Activated CD4-positive, alpha-beta T cell treated with anti-CD3 and anti-CD28 coated beads, Interleukin-2, amount 50 U/mL, for 48 hours (primary cell): ENCODE measurements around the gene SNED1.
"Not testable (repeated sequence)": the region's sequence is repeated elsewhere in the genome, so short reads cannot be mapped to it uniquely, and the experiment has no call there.

ENCODE experiments used
- DNase-seq, 2 experiments: peaks; one replicate each; pipeline ENCODE4 v3.0.0-alpha.2; 2020

Gene SNED1

GRCh38 chr2:241088376-241088775, 90.0 kb downstream of the SNED1 start:
- no peak for DNase-seq

GRCh38 chr2:241088791-241089732, 90.6 kb downstream of the SNED1 start:
- DNase-seq, result no peak

DNA sequence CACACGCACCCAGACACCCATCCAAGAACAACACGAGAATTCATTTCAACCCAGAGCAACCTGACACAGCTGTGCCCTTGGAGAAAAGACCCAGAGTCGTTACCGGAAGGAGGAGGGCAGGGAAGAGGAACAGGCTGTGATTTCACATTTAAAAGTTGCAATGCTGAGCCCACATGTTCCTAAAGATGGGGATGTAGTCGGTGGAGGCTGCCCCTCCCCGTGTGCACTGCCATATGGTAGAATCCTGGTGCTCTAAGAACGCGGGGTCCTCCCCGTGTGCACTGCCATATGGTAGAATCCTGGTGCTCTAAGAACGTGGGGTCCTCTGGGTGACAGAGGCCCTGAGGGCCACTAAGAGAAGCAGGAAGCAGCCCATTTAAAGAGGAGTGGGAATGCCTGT, 92.8 kb downstream of the SNED1 start:
- DNase-seq, result no peak

- no peak for DNase-seq
These were observed 93.5 kb downstream of the SNED1 start for GRCh38 chr2:241091734-241092445.

- no peak for DNase-seq
These were observed 94.3 kb downstream of the SNED1 start for GRCh38 chr2:241092677-241093076.

GRCh38 chr2:241093133-241093781, 94.8 kb downstream of the SNED1 start:
- DNase-seq, result not testable (repeated sequence)

DNA sequence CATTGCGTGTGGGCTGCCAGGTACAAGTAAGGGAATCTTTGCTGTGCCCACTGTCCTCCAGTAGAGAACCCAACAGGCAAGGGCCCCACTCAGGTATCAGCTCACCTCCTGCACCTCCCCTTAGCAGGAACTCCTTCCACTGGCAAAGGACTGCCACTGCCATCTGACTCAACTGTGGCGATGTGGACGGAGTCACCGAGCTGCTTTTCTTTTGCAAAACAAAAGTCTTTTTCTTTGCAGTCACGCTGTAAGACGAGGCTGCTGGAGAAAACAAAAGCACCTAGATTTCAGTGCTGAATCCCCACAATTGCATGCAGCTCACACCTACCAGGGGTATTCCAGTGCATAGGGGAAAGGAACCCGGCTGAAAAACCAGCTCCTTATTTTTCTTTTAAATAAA, 95.8 kb downstream of the SNED1 start:
- DNase-seq, result no peak

DNA sequence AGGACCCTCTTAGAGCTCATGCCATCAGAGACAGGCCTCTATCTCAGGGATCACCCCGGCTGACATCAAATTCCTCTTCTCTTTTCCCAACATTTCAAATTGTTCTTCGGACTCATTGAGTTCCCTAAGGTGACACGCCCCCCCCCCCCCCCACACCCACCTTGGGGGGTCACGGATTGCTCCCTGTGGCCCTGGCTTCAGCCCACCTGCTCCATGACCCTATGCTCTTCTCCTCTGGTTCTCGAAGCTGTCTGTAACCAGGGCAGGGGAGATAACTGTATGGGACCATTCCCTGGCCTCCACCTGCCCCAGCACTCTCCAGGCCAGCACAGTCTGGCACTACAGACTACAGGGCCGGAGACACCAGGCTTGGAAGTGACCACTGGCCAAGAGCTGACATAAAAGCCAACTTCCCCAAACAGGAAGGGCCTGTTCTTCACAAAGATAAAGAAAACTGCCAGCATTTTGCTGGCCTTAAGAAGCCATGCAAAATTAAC, 96.6 kb downstream of the SNED1 start:
- DNase-seq, result no peak

DNA sequence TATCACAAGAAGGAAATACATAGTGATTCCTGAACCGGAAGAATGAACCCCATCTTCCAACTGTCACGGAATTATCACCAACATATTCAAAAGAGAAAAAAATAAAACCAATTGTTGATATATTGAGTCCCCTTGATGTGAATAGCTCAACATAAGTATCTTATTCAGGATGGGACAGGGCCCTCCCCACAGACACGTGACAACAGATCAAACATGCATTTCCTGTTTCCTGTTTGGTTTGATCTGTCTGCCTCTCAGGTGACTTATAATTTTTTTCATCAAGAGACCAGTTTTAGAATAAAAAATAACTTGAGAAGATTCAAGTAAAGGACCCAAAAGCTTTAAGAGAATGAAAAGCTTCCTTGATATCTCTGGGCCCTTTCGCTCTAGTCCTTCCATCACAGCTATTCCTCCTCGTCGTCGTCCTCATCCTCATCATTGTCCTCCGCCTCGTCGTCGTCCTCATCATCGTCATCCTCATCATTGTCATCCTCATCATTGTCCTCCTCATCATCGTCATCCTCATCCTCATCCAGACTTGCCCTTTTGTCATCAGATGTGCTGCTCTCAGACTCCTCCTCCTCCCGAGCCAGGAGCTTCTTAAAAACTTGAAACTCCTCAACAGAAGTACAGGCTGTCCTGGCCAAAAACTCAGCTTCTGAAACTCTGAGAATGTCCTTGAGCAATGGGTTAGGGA, 97.3 kb downstream of the SNED1 start:
- DNase-seq, result no peak

GRCh38 chr2:241096979-241097378, 98.6 kb downstream of the SNED1 start:
- no peak for DNase-seq

DNA sequence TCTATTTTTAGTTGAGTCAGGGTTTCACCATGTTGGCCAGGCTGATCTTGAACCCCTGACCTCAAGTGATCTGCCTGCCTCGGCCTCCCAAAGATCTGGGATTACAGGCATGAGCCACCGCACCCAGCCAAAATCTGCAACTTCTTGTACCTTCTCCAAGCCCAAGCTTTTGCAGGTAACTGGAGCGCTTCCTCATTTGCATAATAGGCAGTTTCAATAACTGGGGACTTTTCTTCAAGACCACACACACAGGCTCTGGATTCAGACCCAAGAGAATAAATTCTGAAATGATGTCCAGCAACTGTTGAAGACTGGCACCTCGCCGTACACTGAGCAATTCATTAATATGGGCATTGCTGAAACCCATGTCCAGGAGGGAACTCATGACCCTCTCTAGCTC, 100.8 kb downstream of the SNED1 start:
- no peak for DNase-seq

DNA sequence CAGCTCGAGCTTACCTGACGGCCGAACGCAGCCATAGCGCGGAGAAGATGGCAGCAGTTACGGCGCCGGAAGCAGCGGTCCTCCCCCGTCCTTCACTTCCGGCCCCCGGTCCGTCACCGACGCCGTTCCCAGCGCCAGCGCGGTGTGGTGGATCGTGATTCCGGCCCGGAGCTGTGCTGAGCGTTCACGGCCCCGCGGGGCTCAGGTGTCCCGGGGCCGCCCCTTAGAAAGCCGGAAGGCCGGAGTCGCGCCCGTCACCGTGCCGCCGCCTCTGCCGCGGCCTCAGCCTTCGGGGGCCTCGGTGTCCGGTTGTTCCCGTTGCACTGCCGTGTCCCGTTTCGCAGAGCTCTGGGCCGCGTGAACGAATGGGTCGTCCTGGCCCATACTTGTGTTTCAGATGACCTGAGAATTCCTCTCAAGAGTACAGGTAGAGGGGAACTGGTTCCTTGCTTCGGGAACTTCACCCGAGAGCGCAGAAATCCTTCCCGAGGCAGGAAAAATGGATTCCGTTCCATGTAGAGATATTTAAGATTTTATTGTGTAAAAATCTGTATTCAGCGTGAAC, 103.9 kb downstream of the SNED1 start, which contains the start of gene MTERF4:
MTERF4 (minus strand) TSS at position 49 of the 565 bp plus-strand sequence; CDS start at position 35, 14 bp downstream.
- DNase-seq, result peak; percentile 88 to 92

GRCh38 chr2:241103176-241103595, 104.8 kb downstream of the SNED1 start:
- DNase-seq, result no peak

DNA sequence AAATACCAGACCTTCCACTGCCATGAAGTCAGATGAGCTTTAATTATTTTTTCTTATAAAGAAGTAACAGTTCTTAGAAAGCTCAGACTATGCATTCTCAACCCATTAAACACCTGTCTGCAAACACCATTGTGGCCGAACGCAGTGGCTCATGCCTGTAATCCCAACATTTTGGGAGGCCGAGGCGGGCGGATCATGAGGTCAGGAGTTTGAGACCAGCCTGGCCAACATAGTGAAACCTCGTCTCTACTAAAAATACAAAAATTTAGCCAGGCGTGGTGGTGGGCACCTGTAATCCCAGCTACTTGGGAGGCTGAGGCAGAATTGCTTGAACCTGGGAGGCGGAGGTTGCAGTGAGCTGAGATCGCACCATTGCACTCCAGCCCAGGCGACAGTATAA, 106.2 kb downstream of the SNED1 start:
- not testable (repeated sequence) for DNase-seq

- DNase-seq, result no peak
These were observed 107.2 kb downstream of the SNED1 start for GRCh38 chr2:241105641-241106040.

GRCh38 chr2:241107031-241107783, 108.8 kb downstream of the SNED1 start:
- no peak for DNase-seq

GRCh38 chr2:241108271-241109209, 110.1 kb downstream of the SNED1 start:
- no peak for DNase-seq

GRCh38 chr2:241109210-241110088, 111.0 kb downstream of the SNED1 start:
- no peak for DNase-seq

- no peak for DNase-seq
These were observed 111.7 kb downstream of the SNED1 start for GRCh38 chr2:241110089-241110606.
